RPMI7951 (cell line): ENCODE results near the gene NDUFA12. TPM values are rescaled to one million over a fixed set of nuclear protein-coding genes. Genes with fewer than 3 reads are reported as not detected.

Experiments
- DNase-seq: peaks from one replicate; pipeline ENCODE4 v3.0.0-alpha.2; 2012; ENCODE audit warnings: low read depth
- total RNA-seq: library from RNA; depleted of rRNA; stranded (reverse); fragments of >200 nt; shearing (Covaris generic); gene quantifications from 2 replicates; pipeline ENCODE4 v1.2.3, GENCODE V29; 2014; rRNA removed

NDUFA12 gene
- total RNA-seq, 1 experiment from 2014 or later: 226 TPM

GRCh38 chr12:94940771-94941170, 62.7 kb downstream of the NDUFA12 start:
- DNase-seq: no peak

DNA sequence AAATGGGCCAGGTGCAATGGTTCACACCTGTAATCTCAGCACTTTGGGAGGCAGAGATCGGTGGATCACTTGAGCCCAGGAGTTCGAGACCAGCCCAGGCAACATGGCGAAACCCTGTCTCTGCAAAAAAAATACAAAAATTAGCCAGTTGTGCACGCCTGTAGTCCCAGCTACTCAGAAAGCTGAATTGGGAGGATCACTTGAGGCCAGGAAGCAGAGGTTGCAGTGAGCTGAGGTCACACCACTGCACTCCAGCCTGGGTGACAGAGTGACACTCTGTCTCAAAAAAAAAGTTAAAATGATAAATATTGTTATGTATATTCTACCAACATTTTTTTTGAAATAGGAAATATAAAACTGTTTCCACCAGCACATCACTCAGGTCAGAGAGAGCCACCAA, 64.9 kb downstream of the NDUFA12 start:
- no peak for DNase-seq

- DNase-seq: no peak
These were observed 72.7 kb downstream of the NDUFA12 start for GRCh38 chr12:94930772-94931171.

- no peak for DNase-seq
These were observed 73.3 kb downstream of the NDUFA12 start for GRCh38 chr12:94930216-94930654.

GRCh38 chr12:94929780-94930179, 73.7 kb downstream of the NDUFA12 start:
- DNase-seq: no peak

- DNase-seq: no peak
These were observed 77.8 kb downstream of the NDUFA12 start for GRCh38 chr12:94925729-94926128.

- no peak for DNase-seq
These were observed 78.3 kb downstream of the NDUFA12 start for GRCh38 chr12:94925206-94925605.

DNA sequence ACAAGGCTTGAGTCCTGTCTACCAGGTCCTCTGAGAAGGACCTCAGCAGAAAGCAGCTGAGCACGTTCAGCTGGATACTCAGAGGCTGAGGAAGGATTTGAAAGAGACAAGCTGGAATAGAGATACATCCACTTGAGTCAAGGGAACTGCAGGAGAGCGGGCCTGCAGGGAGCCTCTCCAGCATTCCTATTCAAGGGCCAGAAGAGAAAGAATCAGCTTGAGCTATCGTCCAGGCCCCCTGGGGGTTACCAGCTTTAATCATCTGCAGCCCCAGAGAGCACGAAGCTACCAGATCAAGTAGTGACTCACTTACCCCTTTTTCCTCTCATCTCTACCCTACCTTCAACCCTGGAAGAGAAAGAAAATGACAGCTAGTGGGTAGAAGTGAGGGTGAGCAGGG, 80.9 kb downstream of the NDUFA12 start:
- DNase-seq: no peak

Other genes with a start within 250 kb of the NDUFA12 start
- 18.7 and 24.0 TPM in 2 replicates for gene NR2C1, start 69.9 kb upstream of the NDUFA12 start, total RNA-seq
- gene FGD6, start 213.8 kb upstream of the NDUFA12 start, total RNA-seq: 2.5 and 3.4 TPM in 2 replicates
- 31.2 and 39.7 TPM in 2 replicates for gene VEZT, start 214.1 kb upstream of the NDUFA12 start, total RNA-seq